Measurements from ENCODE around the gene ELOA.

- TF ChIP-seq CTCF (IDR thresholded peaks at IDR 0.05; ENCODE audit: insufficient read depth, low read length, poor library complexity, severe bottlenecking) (no peak), EZH2phosphoT487 (conservative IDR thresholded peaks at IDR 0.05; ENCODE audit: low read length) (no peak)
Measured at GRCh38 chr1:23695667-23696066, 47.6 kb upstream of the ELOA start.
